SKM-1 treated with dmso at 0.1 percent for 144 hours (cell line): Measurements from ENCODE around the gene PDCL3.

Source experiments
- DNase-seq: peaks from one replicate; lab custom pipeline; 2025; ENCODE audit not compliant: unreplicated experiment; lab: John Stamatoyannopoulos, UW

The PDCL3 gene

GRCh38 chr2:100611079-100612029 is 48.6 kb downstream of the PDCL3 start:
- DNase-seq = no peak

- DNase-seq = no peak
Observed at GRCh38 chr2:100612388-100613000, 49.7 kb downstream of the PDCL3 start.

- no peak for DNase-seq
Observed at GRCh38 chr2:100613719-100614118, 50.9 kb downstream of the PDCL3 start.

- no peak for DNase-seq
Observed at GRCh38 chr2:100614455-100615000, 51.7 kb downstream of the PDCL3 start.

- DNase-seq = no peak
Observed at GRCh38 chr2:100615471-100615870, 52.7 kb downstream of the PDCL3 start.

GRCh38 chr2:100615886-100616285 is 53.1 kb downstream of the PDCL3 start:
- DNase-seq = no peak

GRCh38 chr2:100616841-100617390 is 54.1 kb downstream of the PDCL3 start:
- DNase-seq = no peak

- no peak for DNase-seq
Observed at GRCh38 chr2:100619951-100620350, 57.2 kb downstream of the PDCL3 start.

- DNase-seq = no peak
Observed at GRCh38 chr2:100620481-100620880, 57.7 kb downstream of the PDCL3 start.

- no peak for DNase-seq
Observed at GRCh38 chr2:100621371-100621951, 58.7 kb downstream of the PDCL3 start.

- DNase-seq = no peak
Observed at GRCh38 chr2:100623033-100623715, 60.4 kb downstream of the PDCL3 start.

- no peak for DNase-seq
Observed at GRCh38 chr2:100623930-100624329, 61.1 kb downstream of the PDCL3 start.

- DNase-seq = no peak
Observed at GRCh38 chr2:100624536-100624935, 61.7 kb downstream of the PDCL3 start.

- DNase-seq = no peak
Observed at GRCh38 chr2:100625717-100626116, 62.9 kb downstream of the PDCL3 start.
